NK-92 (cell line): ENCODE results near the gene ZNF639.

Experiments used
- DNase-seq: peaks from one replicate; lab custom pipeline; 2025; ENCODE audit not compliant: unreplicated experiment; lab: John Stamatoyannopoulos, UW

The ZNF639 gene

GRCh38 chr3:179309225-179310078, 13.4 kb upstream of the ZNF639 start:
- no peak for DNase-seq

GRCh38 chr3:179318876-179319275, 4.0 kb upstream of the ZNF639 start:
- no peak for DNase-seq

- no peak for DNase-seq
Observed at GRCh38 chr3:179321668-179322285, 1.1 kb upstream of the ZNF639 start.

- no peak for DNase-seq
Observed at GRCh38 chr3:179323197-179324110, 623 bp downstream of the ZNF639 start.

GRCh38 chr3:179324270-179324754, 1.5 kb downstream of the ZNF639 start:
- DNase-seq: no peak

- no peak for DNase-seq
Observed at GRCh38 chr3:179330438-179330837, 7.6 kb downstream of the ZNF639 start.

- DNase-seq: no peak
Observed at GRCh38 chr3:179332240-179332639, 9.4 kb downstream of the ZNF639 start.

GRCh38 chr3:179333084-179333483, 10.3 kb downstream of the ZNF639 start:
- no peak for DNase-seq

GRCh38 chr3:179336345-179336929, 13.6 kb downstream of the ZNF639 start:
- no peak for DNase-seq

GRCh38 chr3:179347345-179348194, 24.7 kb downstream of the ZNF639 start, which contains the start of gene MFN1:
Gene MFN1, plus strand, starts transcription at chr3:179347709. Its CDS starts 1,143 bp downstream, at chr3:179348852.
- DNase-seq: peak; percentile 36

GRCh38 chr3:179348325-179349013, 25.6 kb downstream of the ZNF639 start:
- DNase-seq: no peak

- DNase-seq: no peak
Observed at GRCh38 chr3:179355996-179356395, 33.2 kb downstream of the ZNF639 start.

GRCh38 chr3:179363332-179363731, 40.5 kb downstream of the ZNF639 start:
- no peak for DNase-seq

GRCh38 chr3:179369621-179370020, 46.8 kb downstream of the ZNF639 start:
- no peak for DNase-seq

GRCh38 chr3:179373938-179374337, 51.1 kb downstream of the ZNF639 start:
- no peak for DNase-seq

GRCh38 chr3:179375091-179375999, 52.5 kb downstream of the ZNF639 start:
- no peak for DNase-seq

- no peak for DNase-seq
Observed at GRCh38 chr3:179376474-179376873, 53.6 kb downstream of the ZNF639 start.
